ENCODE measurements around the gene NOS3.

Gene NOS3

DNA sequence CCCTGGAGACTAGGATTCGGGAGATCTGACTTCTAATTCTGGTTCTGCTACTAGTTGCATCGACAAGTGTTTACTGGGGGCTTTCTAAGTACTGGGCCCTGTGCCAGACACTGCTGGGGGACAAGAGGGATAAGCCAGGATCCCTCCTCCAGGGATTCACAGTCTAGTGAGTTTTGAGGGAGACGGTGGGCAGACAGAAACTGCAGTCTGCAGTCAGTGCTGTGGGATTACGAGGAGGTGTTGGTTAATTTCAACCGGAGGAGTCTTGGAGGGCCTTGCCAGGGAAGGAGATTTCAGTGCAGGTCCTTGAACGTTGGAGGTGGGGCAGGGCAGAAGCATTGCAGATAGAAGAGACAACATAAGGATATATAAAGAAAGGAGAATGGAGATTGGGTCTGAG is 9.2 kb upstream of the NOS3 start:
- no peaks in the 10 kb centered on the region for H3K36me3 ChIP-seq (ENCODE audit: control insufficient read depth in 1 of 2, insufficient read depth in 2 of 2, low read length in 2 of 2)
- no peak overlapping the region for H3K4me3 ChIP-seq (ENCODE audit: low read depth in 1 of 2, low read length in 2 of 2)
- H3K9me3 ChIP-seq (ENCODE audit: control insufficient read depth in 1 of 2, low read length in 2 of 2) = no peaks in the 10 kb centered on the region
- H3K9ac ChIP-seq (ENCODE audit: low read depth in 1 of 2, low read length in 2 of 2) = no peak overlapping the region
- no peak overlapping the region for H3K27ac ChIP-seq (ENCODE audit: low read depth, low read length)
- peaks cover 33 to 37% of the 10 kb centered on the region in 2 donors for H3K27me3 ChIP-seq (ENCODE audit: control insufficient read depth in 1 of 2, insufficient read depth in 2 of 2, low read length in 2 of 2)
- H3K4me1 ChIP-seq (ENCODE audit: control insufficient read depth in 1 of 2, insufficient read depth in 2 of 2, low read length in 2 of 2) = peaks cover 6 to 13% of the 10 kb centered on the region in 2 donors

DNA sequence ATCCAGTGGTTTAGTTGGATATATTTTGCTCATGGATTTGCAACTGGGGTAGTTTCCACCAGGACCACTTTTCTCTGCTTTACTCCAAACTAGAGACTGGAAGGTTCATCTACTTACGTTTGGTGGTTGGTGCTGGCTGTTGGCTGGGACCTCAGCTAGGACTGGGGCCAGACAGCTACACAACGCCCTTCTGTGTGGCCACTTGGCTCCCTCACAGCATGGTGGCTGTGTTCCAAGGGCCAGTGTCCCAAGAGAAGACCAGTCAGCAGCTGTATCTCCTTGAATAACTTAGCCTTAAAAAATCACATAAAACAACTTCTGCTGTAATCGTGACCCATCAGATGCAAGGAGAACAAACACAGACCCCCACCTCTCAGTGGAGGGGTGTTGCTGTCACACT is 8.5 kb upstream of the NOS3 start:
- peaks cover under 1 to 10% of the 10 kb centered on the region in 2 donors for H3K4me1 ChIP-seq (ENCODE audit: control insufficient read depth in 1 of 2, insufficient read depth in 2 of 2, low read length in 2 of 2)
- no peaks in the 10 kb centered on the region for H3K36me3 ChIP-seq (ENCODE audit: control insufficient read depth in 1 of 2, insufficient read depth in 2 of 2, low read length in 2 of 2)
- H3K9me3 ChIP-seq (ENCODE audit: control insufficient read depth in 1 of 2, low read length in 2 of 2) = no peaks in the 10 kb centered on the region
- H3K27ac ChIP-seq (ENCODE audit: low read depth, low read length) = no peak overlapping the region
- no peak overlapping the region for H3K9ac ChIP-seq (ENCODE audit: low read depth in 1 of 2, low read length in 2 of 2)
- H3K4me3 ChIP-seq (ENCODE audit: low read depth in 1 of 2, low read length in 2 of 2) = no peak overlapping the region
- peaks cover 26 to 30% of the 10 kb centered on the region in 2 donors for H3K27me3 ChIP-seq (ENCODE audit: control insufficient read depth in 1 of 2, insufficient read depth in 2 of 2, low read length in 2 of 2)

DNA sequence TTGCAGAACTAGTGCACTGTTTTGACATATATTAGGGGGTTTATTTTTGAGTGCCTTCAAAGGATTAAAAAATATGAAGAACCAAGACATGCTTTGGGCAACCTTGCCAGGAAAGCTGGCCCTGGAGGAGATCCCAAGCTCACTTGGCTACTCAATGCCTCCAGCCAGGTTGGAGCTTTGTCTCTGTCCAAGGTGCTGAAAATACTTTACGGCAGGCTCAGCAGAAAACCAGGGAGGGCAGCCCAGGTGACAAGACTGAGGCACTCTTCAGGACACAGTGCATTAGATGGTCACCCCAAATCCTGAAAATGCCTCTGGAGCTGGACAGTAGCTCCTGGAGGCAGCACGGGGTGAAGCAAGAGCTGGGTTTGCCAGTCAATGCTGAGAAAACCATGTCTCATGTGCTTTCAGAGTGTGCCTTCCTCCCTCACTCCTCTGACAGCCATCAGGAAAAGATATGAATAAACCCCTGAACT is 6.9 kb upstream of the NOS3 start:
- no peaks in the 10 kb centered on the region for H3K9me3 ChIP-seq (ENCODE audit: control insufficient read depth in 1 of 2, low read length in 2 of 2)

DNA sequence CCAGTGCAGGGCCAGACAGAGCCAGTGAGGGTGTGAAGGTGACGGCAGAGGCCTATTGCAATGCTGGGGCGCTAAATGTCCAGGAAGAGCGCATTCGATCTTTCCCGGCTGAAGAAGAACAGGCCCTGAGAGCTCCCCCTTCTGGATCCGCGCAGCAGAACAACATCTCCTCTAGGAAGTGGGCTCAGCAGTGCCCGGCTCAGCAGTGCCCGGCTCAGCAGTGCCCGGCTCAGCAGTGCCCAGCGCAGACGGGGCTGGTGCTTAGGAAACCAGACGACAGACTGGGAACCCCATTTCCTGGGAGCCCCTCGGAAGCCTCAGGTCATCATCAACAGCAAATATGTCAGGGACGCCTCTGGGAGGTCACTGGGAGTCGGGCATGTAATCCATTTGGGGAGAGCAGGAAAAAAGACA is 4.7 kb upstream of the NOS3 start:
- peaks cover 0 to 5% of the 10 kb centered on the region in 2 donors for H3K9me3 ChIP-seq (ENCODE audit: control insufficient read depth in 1 of 2, low read length in 2 of 2)
- H3K9ac ChIP-seq (ENCODE audit: low read depth in 1 of 2, low read length in 2 of 2) = no peak overlapping the region
- H3K27ac ChIP-seq (ENCODE audit: low read depth, low read length) = no peak overlapping the region
- H3K4me3 ChIP-seq (ENCODE audit: low read depth in 1 of 2, low read length in 2 of 2) = no peak overlapping the region
- peaks cover 7 to 8% of the 10 kb centered on the region in 2 donors for H3K4me1 ChIP-seq (ENCODE audit: control insufficient read depth in 1 of 2, insufficient read depth in 2 of 2, low read length in 2 of 2)
- no peaks in the 10 kb centered on the region for H3K36me3 ChIP-seq (ENCODE audit: control insufficient read depth in 1 of 2, insufficient read depth in 2 of 2, low read length in 2 of 2)
- H3K27me3 ChIP-seq (ENCODE audit: control insufficient read depth in 1 of 2, insufficient read depth in 2 of 2, low read length in 2 of 2) = peaks cover 9 to 13% of the 10 kb centered on the region in 2 donors

More for the DNA sequence above, 6.9 kb upstream of the NOS3 start:
- peaks cover 21 to 22% of the 10 kb centered on the region in 2 donors for H3K27me3 ChIP-seq (ENCODE audit: control insufficient read depth in 1 of 2, insufficient read depth in 2 of 2, low read length in 2 of 2)
- H3K36me3 ChIP-seq (ENCODE audit: control insufficient read depth in 1 of 2, insufficient read depth in 2 of 2, low read length in 2 of 2) = no peaks in the 10 kb centered on the region
- H3K27ac ChIP-seq (ENCODE audit: low read depth, low read length) = no peak overlapping the region
- H3K9ac ChIP-seq (ENCODE audit: low read depth in 1 of 2, low read length in 2 of 2) = no peak overlapping the region
- peaks cover 7 to 13% of the 10 kb centered on the region in 2 donors for H3K4me1 ChIP-seq (ENCODE audit: control insufficient read depth in 1 of 2, insufficient read depth in 2 of 2, low read length in 2 of 2)
- no peak overlapping the region for H3K4me3 ChIP-seq (ENCODE audit: low read depth in 1 of 2, low read length in 2 of 2)

DNA sequence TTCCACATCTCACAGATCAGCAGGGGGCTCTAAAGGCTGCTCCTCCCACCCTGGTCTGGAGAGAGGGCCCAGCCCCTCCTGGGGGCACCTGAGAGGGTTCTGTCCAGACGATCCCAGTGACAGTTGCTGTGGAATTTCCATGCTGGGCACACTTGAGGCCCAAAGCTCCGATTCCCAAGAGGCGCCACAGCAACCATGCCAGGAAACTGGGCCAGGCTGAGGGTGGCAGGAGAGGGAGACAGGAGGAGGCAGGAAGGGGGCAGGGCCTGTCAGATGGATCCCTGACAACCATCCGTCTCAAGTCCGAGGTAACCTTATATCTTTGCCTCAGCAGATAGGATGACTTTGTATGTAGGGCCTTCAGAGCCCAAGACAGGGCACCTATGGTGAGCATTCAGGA is 4.3 kb upstream of the NOS3 start:
- no peak overlapping the region for H3K27ac ChIP-seq (ENCODE audit: low read depth, low read length)
- no peak overlapping the region for H3K4me3 ChIP-seq (ENCODE audit: low read depth in 1 of 2, low read length in 2 of 2)
- no peak overlapping the region for H3K9ac ChIP-seq (ENCODE audit: low read depth in 1 of 2, low read length in 2 of 2)
- H3K4me1 ChIP-seq (ENCODE audit: control insufficient read depth in 1 of 2, insufficient read depth in 2 of 2, low read length in 2 of 2) = peaks cover 7 to 8% of the 10 kb centered on the region in 2 donors
- no peaks in the 10 kb centered on the region for H3K36me3 ChIP-seq (ENCODE audit: control insufficient read depth in 1 of 2, insufficient read depth in 2 of 2, low read length in 2 of 2)
- peaks cover 0 to 5% of the 10 kb centered on the region in 2 donors for H3K9me3 ChIP-seq (ENCODE audit: control insufficient read depth in 1 of 2, low read length in 2 of 2)
- peaks cover 7 to 9% of the 10 kb centered on the region in 2 donors for H3K27me3 ChIP-seq (ENCODE audit: control insufficient read depth in 1 of 2, insufficient read depth in 2 of 2, low read length in 2 of 2)

DNA sequence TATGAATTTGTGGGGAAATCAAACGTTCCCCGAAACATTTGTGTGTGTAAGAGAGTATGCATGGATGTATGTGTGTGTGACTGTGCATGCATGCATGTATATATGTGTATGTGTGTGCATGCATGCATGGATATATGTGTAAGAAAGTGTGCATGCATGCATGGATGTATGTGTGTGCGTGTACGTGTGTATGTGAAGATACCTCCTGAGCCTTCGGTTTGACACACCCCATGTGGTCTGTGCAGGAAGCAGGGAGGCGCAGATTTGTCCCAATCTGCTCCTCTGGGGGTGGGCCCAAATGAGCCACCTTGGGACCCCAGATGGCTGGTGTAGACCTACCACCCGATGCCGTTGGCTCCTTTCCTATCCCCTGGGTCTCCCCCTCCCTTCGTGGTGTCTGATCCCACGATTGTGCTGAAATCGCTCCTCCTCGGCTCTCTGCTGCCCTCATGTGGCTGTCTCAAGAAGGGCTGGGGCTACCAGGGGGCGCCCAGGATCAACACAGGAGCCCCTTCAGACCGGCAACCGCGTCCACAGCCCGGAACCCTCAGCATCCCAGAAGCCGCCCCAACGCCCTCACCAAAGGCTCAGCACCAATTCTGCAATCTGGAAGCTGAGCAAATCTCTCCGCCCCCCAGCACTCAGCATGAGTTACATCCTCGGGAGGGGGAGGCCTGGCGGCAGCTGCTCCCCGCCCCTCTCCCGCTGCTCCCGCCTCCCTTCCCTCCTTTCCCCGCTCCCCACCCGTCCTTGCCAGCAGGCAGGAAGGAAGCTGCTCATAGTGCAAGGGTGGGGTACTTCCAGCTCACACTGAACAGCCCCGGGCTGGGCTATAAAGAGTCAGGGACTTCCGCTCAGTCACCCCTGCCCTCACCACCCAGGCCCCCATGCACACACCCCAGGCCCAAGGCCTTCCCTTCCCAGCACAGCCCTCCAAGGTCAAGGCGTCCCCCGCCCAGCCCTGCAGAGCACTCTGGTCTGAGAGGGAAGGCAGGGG is 2.3 kb upstream of the NOS3 start:
- Histone ChIP-seq H3K4me3 (ENCODE audit: low read depth in 1 of 2, low read length in 2 of 2) (peak overlapping the region in 1 of 2 donors; percentile 10), H3K9me3 (ENCODE audit: control insufficient read depth in 1 of 2, low read length in 2 of 2) (peaks cover 0 to 5% of the 10 kb centered on the region in 2 donors), H3K9ac (ENCODE audit: low read depth in 1 of 2, low read length in 2 of 2) (no peak overlapping the region), H3K27ac (ENCODE audit: low read depth, low read length) (peak overlapping the region; percentile 50), H3K36me3 (ENCODE audit: control insufficient read depth in 1 of 2, insufficient read depth in 2 of 2, low read length in 2 of 2) (no peaks in the 10 kb centered on the region), H3K27me3 (ENCODE audit: control insufficient read depth in 1 of 2, insufficient read depth in 2 of 2, low read length in 2 of 2) (no peaks in the 10 kb centered on the region), H3K4me1 (ENCODE audit: control insufficient read depth in 1 of 2, insufficient read depth in 2 of 2, low read length in 2 of 2) (peaks cover 7 to 8% of the 10 kb centered on the region in 2 donors)

DNA sequence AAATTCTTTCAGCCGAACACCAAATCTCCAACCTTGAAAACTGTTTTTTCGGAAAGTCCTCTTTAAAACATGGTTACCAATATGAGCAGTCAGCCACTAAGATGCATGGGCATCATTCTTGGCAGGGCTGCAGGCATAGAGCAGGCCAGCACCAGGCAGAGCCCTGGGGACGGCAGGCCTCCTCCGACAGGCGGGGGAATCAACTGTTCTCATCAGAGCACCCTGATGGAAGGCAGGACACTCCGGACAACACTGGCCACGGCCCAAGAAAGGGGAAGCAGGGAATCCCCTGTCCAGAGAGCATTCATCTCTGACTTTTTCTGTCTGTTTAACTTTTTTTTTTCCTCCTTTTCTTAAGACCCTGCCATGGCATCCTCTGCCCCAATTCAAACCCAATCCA is 1.4 kb upstream of the NOS3 start:
- peaks cover 0 to 5% of the 10 kb centered on the region in 2 donors for H3K9me3 ChIP-seq (ENCODE audit: control insufficient read depth in 1 of 2, low read length in 2 of 2)
- no peaks in the 10 kb centered on the region for H3K36me3 ChIP-seq (ENCODE audit: control insufficient read depth in 1 of 2, insufficient read depth in 2 of 2, low read length in 2 of 2)
- peaks cover 7 to 8% of the 10 kb centered on the region in 2 donors for H3K4me1 ChIP-seq (ENCODE audit: control insufficient read depth in 1 of 2, insufficient read depth in 2 of 2, low read length in 2 of 2)
- no peak overlapping the region for H3K4me3 ChIP-seq (ENCODE audit: low read depth in 1 of 2, low read length in 2 of 2)
- no peak overlapping the region for H3K27ac ChIP-seq (ENCODE audit: low read depth, low read length)
- H3K9ac ChIP-seq (ENCODE audit: low read depth in 1 of 2, low read length in 2 of 2) = no peak overlapping the region
- no peaks in the 10 kb centered on the region for H3K27me3 ChIP-seq (ENCODE audit: control insufficient read depth in 1 of 2, insufficient read depth in 2 of 2, low read length in 2 of 2)

DNA sequence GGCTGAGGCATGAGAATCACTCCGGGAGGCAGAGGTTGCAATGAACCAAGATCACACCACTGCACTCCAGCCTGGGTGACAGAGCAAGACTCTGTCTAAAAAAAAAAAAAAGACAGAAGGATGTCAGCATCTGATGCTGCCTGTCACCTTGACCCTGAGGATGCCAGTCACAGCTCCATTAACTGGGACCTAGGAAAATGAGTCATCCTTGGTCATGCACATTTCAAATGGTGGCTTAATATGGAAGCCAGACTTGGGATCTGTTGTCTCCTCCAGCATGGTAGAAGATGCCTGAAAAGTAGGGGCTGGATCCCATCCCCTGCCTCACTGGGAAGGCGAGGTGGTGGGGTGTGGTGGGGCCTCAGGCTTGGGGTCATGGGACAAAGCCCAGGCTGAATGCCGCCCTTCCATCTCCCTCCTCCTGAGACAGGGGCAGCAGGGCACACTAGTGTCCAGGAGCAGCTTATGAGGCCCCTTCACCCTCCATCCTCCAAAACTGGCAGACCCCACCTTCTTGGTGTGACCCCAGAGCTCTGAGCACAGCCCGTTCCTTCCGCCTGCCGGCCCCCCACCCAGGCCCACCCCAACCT is 1.3 kb downstream of the NOS3 start:
- Histone ChIP-seq H3K4me1 (ENCODE audit: control insufficient read depth in 1 of 2, insufficient read depth in 2 of 2, low read length in 2 of 2) (peaks cover 7 to 10% of the 10 kb centered on the region in 2 donors), H3K36me3 (ENCODE audit: control insufficient read depth in 1 of 2, insufficient read depth in 2 of 2, low read length in 2 of 2) (no peaks in the 10 kb centered on the region), H3K27me3 (ENCODE audit: control insufficient read depth in 1 of 2, insufficient read depth in 2 of 2, low read length in 2 of 2) (no peaks in the 10 kb centered on the region), H3K9me3 (ENCODE audit: control insufficient read depth in 1 of 2, low read length in 2 of 2) (peaks cover 0 to 5% of the 10 kb centered on the region in 2 donors), H3K4me3 (ENCODE audit: low read depth in 1 of 2, low read length in 2 of 2) (no peak overlapping the region), H3K27ac (ENCODE audit: low read depth, low read length) (peak overlapping the region; percentile 10), H3K9ac (ENCODE audit: low read depth in 1 of 2, low read length in 2 of 2) (no peak overlapping the region)

DNA sequence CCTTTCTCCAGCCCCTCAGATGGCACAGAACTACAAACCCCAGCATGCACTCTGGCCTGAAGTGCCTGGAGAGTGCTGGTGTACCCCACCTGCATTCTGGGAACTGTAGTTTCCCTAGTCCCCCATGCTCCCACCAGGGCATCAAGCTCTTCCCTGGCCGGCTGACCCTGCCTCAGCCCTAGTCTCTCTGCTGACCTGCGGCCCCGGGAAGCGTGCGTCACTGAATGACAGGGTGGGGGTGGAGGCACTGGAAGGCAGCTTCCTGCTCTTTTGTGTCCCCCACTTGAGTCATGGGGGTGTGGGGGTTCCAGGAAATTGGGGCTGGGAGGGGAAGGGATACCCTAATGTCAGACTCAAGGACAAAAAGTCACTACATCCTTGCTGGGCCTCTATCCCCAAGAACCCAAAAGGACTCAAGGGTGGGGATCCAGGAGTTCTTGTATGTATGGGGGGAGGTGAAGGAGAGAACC is 2.1 kb downstream of the NOS3 start:
- Histone ChIP-seq H3K4me1 (ENCODE audit: control insufficient read depth in 1 of 2, insufficient read depth in 2 of 2, low read length in 2 of 2) (peaks cover 7 to 10% of the 10 kb centered on the region in 2 donors), H3K4me3 (ENCODE audit: low read depth in 1 of 2, low read length in 2 of 2) (no peak overlapping the region), H3K9ac (ENCODE audit: low read depth in 1 of 2, low read length in 2 of 2) (no peak overlapping the region), H3K36me3 (ENCODE audit: control insufficient read depth in 1 of 2, insufficient read depth in 2 of 2, low read length in 2 of 2) (no peaks in the 10 kb centered on the region), H3K9me3 (ENCODE audit: control insufficient read depth in 1 of 2, low read length in 2 of 2) (peaks cover 0 to 5% of the 10 kb centered on the region in 2 donors), H3K27ac (ENCODE audit: low read depth, low read length) (no peak overlapping the region), H3K27me3 (ENCODE audit: control insufficient read depth in 1 of 2, insufficient read depth in 2 of 2, low read length in 2 of 2) (no peaks in the 10 kb centered on the region)

DNA sequence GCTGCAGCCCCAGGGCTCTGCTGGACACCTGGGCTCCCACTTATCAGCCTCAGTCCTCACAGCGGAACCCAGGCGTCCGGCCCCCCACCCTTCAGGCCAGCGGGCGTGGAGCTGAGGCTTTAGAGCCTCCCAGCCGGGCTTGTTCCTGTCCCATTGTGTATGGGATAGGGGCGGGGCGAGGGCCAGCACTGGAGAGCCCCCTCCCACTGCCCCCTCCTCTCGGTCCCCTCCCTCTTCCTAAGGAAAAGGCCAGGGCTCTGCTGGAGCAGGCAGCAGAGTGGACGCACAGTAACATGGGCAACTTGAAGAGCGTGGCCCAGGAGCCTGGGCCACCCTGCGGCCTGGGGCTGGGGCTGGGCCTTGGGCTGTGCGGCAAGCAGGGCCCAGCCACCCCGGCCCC is 2.7 kb downstream of the NOS3 start:
- no peak overlapping the region for H3K9ac ChIP-seq (ENCODE audit: low read depth in 1 of 2, low read length in 2 of 2)
- H3K27ac ChIP-seq (ENCODE audit: low read depth, low read length) = no peak overlapping the region
- H3K4me3 ChIP-seq (ENCODE audit: low read depth in 1 of 2, low read length in 2 of 2) = no peak overlapping the region
- H3K27me3 ChIP-seq (ENCODE audit: control insufficient read depth in 1 of 2, insufficient read depth in 2 of 2, low read length in 2 of 2) = no peaks in the 10 kb centered on the region
- H3K4me1 ChIP-seq (ENCODE audit: control insufficient read depth in 1 of 2, insufficient read depth in 2 of 2, low read length in 2 of 2) = peaks cover 2 to 6% of the 10 kb centered on the region in 2 donors
- H3K9me3 ChIP-seq (ENCODE audit: control insufficient read depth in 1 of 2, low read length in 2 of 2) = peaks cover 0 to 5% of the 10 kb centered on the region in 2 donors
- no peaks in the 10 kb centered on the region for H3K36me3 ChIP-seq (ENCODE audit: control insufficient read depth in 1 of 2, insufficient read depth in 2 of 2, low read length in 2 of 2)
